H1 (cell line): ENCODE results near the gene TANC1. TPM values are rescaled to one million over a fixed set of nuclear protein-coding genes. Genes with fewer than 3 reads are reported as not detected.

Experiments used
- BACH1 ChIP-seq: IDR thresholded peaks from 2 replicates; pipeline ENCODE4 v1.6.1; 2012; ENCODE audit warnings: low read length, improper control_type of control experiment
- GABPA ChIP-seq: IDR thresholded peaks from 2 replicates; pipeline ENCODE4 v1.6.1; 2011; ENCODE audit warnings: mild to moderate bottlenecking, low read length, moderate library complexity, borderline replicate concordance; ENCODE audit not compliant: insufficient read depth
- NANOG ChIP-seq: IDR thresholded peaks from 2 replicates; pipeline ENCODE4 v1.6.1; 2011; ENCODE audit warnings: low read length, low read depth, mild to moderate bottlenecking, inconsistent platforms; ENCODE audit not compliant: insufficient read depth, poor library complexity, severe bottlenecking
- SP2 ChIP-seq: IDR thresholded peaks from 2 replicates; pipeline ENCODE4 v1.6.1; 2012; ENCODE audit warnings: mild to moderate bottlenecking, low read length, inconsistent platforms
- polyA plus RNA-seq, 7 experiments: library from polyadenylated mRNA; depleted of rRNA in 3 of 7; stranded (reverse) in 5 of 7; unstranded in 2 of 7; fragments of >200 nt in 5 of 7; fragments of 200-250 nt in 2 of 7; gene quantifications; 1 replicate in 5 of 7; 2 replicates in 1 of 7; 4 replicates in 1 of 7; pipeline versions ENCODE4 v1.2.1 to v1.2.3, GENCODE V29; 2011 to 2013; ENCODE audit warnings: missing spikeins in 2 of 7, mixed read lengths in 2 of 7
- total RNA-seq: library from RNA; stranded (reverse); fragmentation: NEBNext Ultra II Directional; extraction: Animal tissue kit (Norgen Biotek cat#: 25700); gene quantifications from 2 replicates; pipeline ENCODE4 v1.2.1, GENCODE V29; 2021
- TF ChIP-seq, protein P1 (sequence below): IDR thresholded peaks from 2 replicates; pipeline ENCODE4 v1.6.1; 2012; ENCODE audit warnings: low read length, inconsistent platforms

TANC1 gene
- total and polyA plus RNA-seq, 2 of the 8 experiments (the other 6 are each of a cell fraction or from before 2014, with no cell fraction given): 4.1 to 7.6 TPM

- TF ChIP-seq NANOG (no peak), GABPA (no peak), BACH1 (no peak), SP2 (no peak)
- TF ChIP-seq, protein P1, sequence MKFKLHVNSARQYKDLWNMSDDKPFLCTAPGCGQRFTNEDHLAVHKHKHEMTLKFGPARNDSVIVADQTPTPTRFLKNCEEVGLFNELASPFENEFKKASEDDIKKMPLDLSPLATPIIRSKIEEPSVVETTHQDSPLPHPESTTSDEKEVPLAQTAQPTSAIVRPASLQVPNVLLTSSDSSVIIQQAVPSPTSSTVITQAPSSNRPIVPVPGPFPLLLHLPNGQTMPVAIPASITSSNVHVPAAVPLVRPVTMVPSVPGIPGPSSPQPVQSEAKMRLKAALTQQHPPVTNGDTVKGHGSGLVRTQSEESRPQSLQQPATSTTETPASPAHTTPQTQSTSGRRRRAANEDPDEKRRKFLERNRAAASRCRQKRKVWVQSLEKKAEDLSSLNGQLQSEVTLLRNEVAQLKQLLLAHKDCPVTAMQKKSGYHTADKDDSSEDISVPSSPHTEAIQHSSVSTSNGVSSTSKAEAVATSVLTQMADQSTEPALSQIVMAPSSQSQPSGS: no peak
Observed at GRCh38 chr2:159028776-159029175, 60.3 kb downstream of the TANC1 start (continued).
